ENCODE results near the gene PPP4R1.

Gene PPP4R1

GRCh38 chr18:9536354-9537152 lies 77.8 kb downstream of the PPP4R1 start:
- H3K9ac ChIP-seq (ENCODE audit: insufficient read length, low read depth), result no peak overlapping the region
- no peak for DNase-seq (ENCODE audit: low read depth, low spot score)
- no peaks in the 10 kb centered on the region for H3K9me3 ChIP-seq (ENCODE audit: insufficient read depth, low read length)
- no peaks in the 10 kb centered on the region for H3K27me3 ChIP-seq (ENCODE audit: insufficient read depth, insufficient read length)
- H3K4me1 ChIP-seq (ENCODE audit: insufficient read depth, insufficient read length), result no peaks in the 10 kb centered on the region
- H3K36me3 ChIP-seq (ENCODE audit: insufficient read depth, insufficient read length, low read length), result peaks cover 51% of the 10 kb centered on the region
- no peak for TF ChIP-seq SUZ12 (IDR thresholded peaks at IDR 0.05; ENCODE audit: extremely low read depth, insufficient read depth, insufficient read length)
- no peak overlapping the region for H3K4me3 ChIP-seq (ENCODE audit: insufficient read length, low read depth)

GRCh38 chr18:9535430-9535991 lies 78.8 kb downstream of the PPP4R1 start:
- H3K4me3 ChIP-seq (ENCODE audit: insufficient read length, low read depth), result no peak overlapping the region
- no peaks in the 10 kb centered on the region for H3K9me3 ChIP-seq (ENCODE audit: insufficient read depth, low read length)
- no peaks in the 10 kb centered on the region for H3K4me1 ChIP-seq (ENCODE audit: insufficient read depth, insufficient read length)
- TF ChIP-seq ZNF274 (IDR thresholded peaks at IDR 0.05; ENCODE audit: low read depth, low read length), result no peak
- no peak for TF ChIP-seq YY1 (IDR thresholded peaks at IDR 0.05; ENCODE audit: insufficient read depth, insufficient read length)
- no peak for TF ChIP-seq SUZ12 (IDR thresholded peaks at IDR 0.05; ENCODE audit: extremely low read depth, insufficient read depth, insufficient read length)
- no peak for DNase-seq (ENCODE audit: low read depth, low spot score)
- peaks cover 53% of the 10 kb centered on the region for H3K36me3 ChIP-seq (ENCODE audit: insufficient read depth, insufficient read length, low read length)
- no peak overlapping the region for H3K9ac ChIP-seq (ENCODE audit: insufficient read length, low read depth)
- H3K27me3 ChIP-seq (ENCODE audit: insufficient read depth, insufficient read length), result no peaks in the 10 kb centered on the region

DNA sequence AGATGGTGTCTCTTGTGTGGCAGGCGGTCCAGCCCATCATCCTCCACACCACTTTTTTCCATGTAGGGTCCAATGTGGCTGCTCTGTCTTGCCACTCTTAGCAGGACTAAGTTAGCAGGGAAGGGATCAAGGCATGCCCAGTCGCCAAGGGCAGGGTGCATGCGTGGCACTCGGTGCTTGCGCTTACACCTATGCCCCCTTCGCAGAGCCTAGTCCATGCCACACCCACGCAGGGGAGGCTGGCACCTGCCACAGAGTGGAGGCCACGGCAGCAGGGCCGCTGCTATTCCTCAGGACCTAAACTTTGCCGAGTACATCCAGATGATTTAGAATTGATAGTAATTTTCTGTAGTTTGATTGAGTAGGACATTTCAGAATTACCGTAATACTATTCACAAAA lies 79.5 kb downstream of the PPP4R1 start:
- Histone ChIP-seq H3K9me3 (ENCODE audit: insufficient read depth, low read length) (no peaks in the 10 kb centered on the region), H3K4me1 (ENCODE audit: insufficient read depth, insufficient read length) (no peaks in the 10 kb centered on the region), H3K4me3 (ENCODE audit: insufficient read length, low read depth) (no peak overlapping the region), H3K36me3 (ENCODE audit: insufficient read depth, insufficient read length, low read length) (peaks cover 56% of the 10 kb centered on the region), H3K9ac (ENCODE audit: insufficient read length, low read depth) (no peak overlapping the region), H3K27me3 (ENCODE audit: insufficient read depth, insufficient read length) (no peaks in the 10 kb centered on the region)
- TF ChIP-seq ZNF274 (IDR thresholded peaks at IDR 0.05; ENCODE audit: low read depth, low read length) (no peak), YY1 (IDR thresholded peaks at IDR 0.05; ENCODE audit: insufficient read depth, insufficient read length) (no peak), SUZ12 (IDR thresholded peaks at IDR 0.05; ENCODE audit: extremely low read depth, insufficient read depth, insufficient read length) (no peak)
- DNase-seq (ENCODE audit: low read depth, low spot score), result no peak

DNA sequence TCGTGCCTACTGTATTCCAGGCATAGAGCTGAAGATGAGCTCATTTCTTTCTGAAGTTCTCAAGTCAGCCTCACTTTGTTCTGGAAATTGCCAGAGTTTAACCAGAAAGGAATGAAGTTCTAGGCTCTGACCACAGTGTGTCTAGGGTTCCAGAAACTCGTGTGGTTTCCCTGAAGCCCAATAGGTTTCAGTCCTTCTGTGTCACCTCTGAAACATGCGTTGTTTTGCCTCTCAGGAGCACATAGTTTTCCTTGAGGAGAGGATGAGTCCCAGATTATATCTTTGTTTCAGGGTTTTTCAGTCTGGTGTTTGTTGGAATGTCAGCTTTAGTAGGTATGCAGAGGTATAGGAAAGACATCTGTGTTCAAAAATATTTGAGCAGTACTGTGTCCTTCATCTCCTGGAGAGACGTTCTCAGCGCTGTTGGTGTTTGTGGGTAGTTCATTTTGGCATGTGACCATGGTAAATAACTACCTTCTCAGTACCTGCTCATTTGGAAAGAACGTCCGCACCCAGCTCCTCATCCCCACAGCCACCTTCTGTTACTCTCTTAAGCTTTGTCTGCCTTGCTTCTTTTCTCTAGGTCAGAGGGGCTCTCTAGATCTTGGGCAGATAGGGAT lies 82.5 kb downstream of the PPP4R1 start:
- Histone ChIP-seq H3K4me3 (ENCODE audit: insufficient read length, low read depth) (no peak overlapping the region), H3K4me1 (ENCODE audit: insufficient read depth, insufficient read length) (no peaks in the 10 kb centered on the region), H3K27me3 (ENCODE audit: insufficient read depth, insufficient read length) (no peaks in the 10 kb centered on the region), H3K9me3 (ENCODE audit: insufficient read depth, low read length) (peaks cover 15% of the 10 kb centered on the region; the same call in 1 of the 2 replicates), H3K36me3 (ENCODE audit: insufficient read depth, insufficient read length, low read length) (peaks cover 50% of the 10 kb centered on the region), H3K9ac (ENCODE audit: insufficient read length, low read depth) (no peak overlapping the region)
- no peak for DNase-seq (ENCODE audit: low read depth, low spot score)
- no peak for TF ChIP-seq ZNF274 (IDR thresholded peaks at IDR 0.05; ENCODE audit: low read depth, low read length)
- no peak for TF ChIP-seq SUZ12 (IDR thresholded peaks at IDR 0.05; ENCODE audit: extremely low read depth, insufficient read depth, insufficient read length)
- no peak for TF ChIP-seq YY1 (IDR thresholded peaks at IDR 0.05; ENCODE audit: insufficient read depth, insufficient read length)

DNA sequence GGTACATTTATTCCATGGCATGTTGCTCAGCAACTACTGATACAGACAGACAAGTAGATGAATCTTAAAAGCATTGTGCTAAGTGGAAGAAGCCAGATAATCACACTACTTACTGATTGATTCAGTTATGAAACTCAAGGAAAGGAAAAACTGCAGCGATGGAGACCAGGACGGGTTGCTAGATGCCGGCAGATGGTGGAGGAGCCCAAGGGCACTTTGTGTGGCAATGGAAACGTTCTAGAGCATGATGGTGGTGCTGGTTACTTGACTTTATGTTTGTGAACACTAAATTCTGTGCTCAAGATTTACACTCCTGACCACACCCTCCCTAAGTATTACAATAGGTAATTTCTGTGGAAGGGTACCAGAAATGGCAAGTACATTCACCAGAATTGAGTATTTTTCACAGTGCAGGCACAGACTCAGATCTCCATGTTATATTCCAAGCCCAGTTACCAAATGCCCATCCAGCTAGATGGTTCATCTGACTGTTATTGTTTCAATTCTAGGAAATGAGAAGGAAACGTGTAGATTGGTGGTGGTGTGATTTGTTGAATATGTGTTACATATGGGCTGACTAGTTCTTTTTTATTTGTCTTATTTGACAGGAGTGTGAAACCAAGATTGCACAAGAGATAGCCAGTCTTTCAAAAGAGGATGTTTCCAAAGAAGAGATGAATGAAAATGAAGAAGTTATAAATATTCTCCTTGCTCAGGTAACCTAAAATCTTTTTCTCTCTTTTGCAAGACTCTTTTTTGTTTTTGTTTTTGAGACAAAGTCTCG lies 83.9 kb downstream of the PPP4R1 start:
- H3K4me3 ChIP-seq (ENCODE audit: insufficient read length, low read depth), result no peak overlapping the region
- H3K27me3 ChIP-seq (ENCODE audit: insufficient read depth, insufficient read length), result no peaks in the 10 kb centered on the region
- DNase-seq (ENCODE audit: low read depth, low spot score), result no peak
- H3K36me3 ChIP-seq (ENCODE audit: insufficient read depth, insufficient read length, low read length), result peaks cover 44% of the 10 kb centered on the region
- no peaks in the 10 kb centered on the region for H3K4me1 ChIP-seq (ENCODE audit: insufficient read depth, insufficient read length)
- H3K9ac ChIP-seq (ENCODE audit: insufficient read length, low read depth), result no peak overlapping the region
- peaks cover 15% of the 10 kb centered on the region; the same call in 1 of the 2 replicates for H3K9me3 ChIP-seq (ENCODE audit: insufficient read depth, low read length)
- TF ChIP-seq SUZ12 (IDR thresholded peaks at IDR 0.05; ENCODE audit: extremely low read depth, insufficient read depth, insufficient read length) (no peak), ZNF274 (IDR thresholded peaks at IDR 0.05; ENCODE audit: low read depth, low read length) (no peak), YY1 (IDR thresholded peaks at IDR 0.05; ENCODE audit: insufficient read depth, insufficient read length) (no peak)

- Histone ChIP-seq H3K27me3 (ENCODE audit: insufficient read depth, insufficient read length) (no peaks in the 10 kb centered on the region), H3K4me1 (ENCODE audit: insufficient read depth, insufficient read length) (no peaks in the 10 kb centered on the region), H3K36me3 (ENCODE audit: insufficient read depth, insufficient read length, low read length) (peaks cover 36% of the 10 kb centered on the region), H3K9me3 (ENCODE audit: insufficient read depth, low read length) (peaks cover 15% of the 10 kb centered on the region; the same call in 1 of the 2 replicates), H3K9ac (ENCODE audit: insufficient read length, low read depth) (no peak overlapping the region), H3K4me3 (ENCODE audit: insufficient read length, low read depth) (no peak overlapping the region)
- no peak for DNase-seq (ENCODE audit: low read depth, low spot score)
- TF ChIP-seq ZNF274 (IDR thresholded peaks at IDR 0.05; ENCODE audit: low read depth, low read length) (no peak), YY1 (IDR thresholded peaks at IDR 0.05; ENCODE audit: insufficient read depth, insufficient read length) (no peak), SUZ12 (IDR thresholded peaks at IDR 0.05; ENCODE audit: extremely low read depth, insufficient read depth, insufficient read length) (no peak)
Measured at GRCh38 chr18:9526458-9526857, 87.9 kb downstream of the PPP4R1 start.
